GM18508 (cell line): Measurements from ENCODE around the gene ICA1L.
"Not testable (repeated sequence)": the region's sequence is repeated elsewhere in the genome, so short reads cannot be mapped to it uniquely, and the experiment has no call there.

Source experiments
- ATAC-seq: cut with Tn5 transposase; IDR thresholded peaks from one replicate; pipeline ENCODE4 v1.9.1; 2021; ENCODE audit warnings: moderate number of reproducible peaks; ENCODE audit not compliant: insufficient read depth, unreplicated experiment

The ICA1L gene

GRCh38 chr2:202848813-202849212 lies 22.8 kb downstream of the ICA1L start:
- ATAC-seq, result no peak

- no peak for ATAC-seq
Measured at GRCh38 chr2:202847693-202848524, 23.7 kb downstream of the ICA1L start.

GRCh38 chr2:202844656-202845055 lies 26.9 kb downstream of the ICA1L start:
- no peak for ATAC-seq

GRCh38 chr2:202842690-202843089 lies 28.9 kb downstream of the ICA1L start:
- no peak for ATAC-seq

- ATAC-seq, result no peak
Measured at GRCh38 chr2:202841090-202841867, 30.3 kb downstream of the ICA1L start.

GRCh38 chr2:202831242-202832220 lies 40.0 kb downstream of the ICA1L start:
- ATAC-seq, result no peak

- no peak for ATAC-seq
Measured at GRCh38 chr2:202824901-202825300, 46.7 kb downstream of the ICA1L start.

- no peak for ATAC-seq
Measured at GRCh38 chr2:202822411-202822810, 49.2 kb downstream of the ICA1L start.

- ATAC-seq, result no peak
Measured at GRCh38 chr2:202821206-202822160, 50.1 kb downstream of the ICA1L start.

GRCh38 chr2:202818321-202818720 lies 53.2 kb downstream of the ICA1L start:
- ATAC-seq, result no peak

GRCh38 chr2:202817771-202818170 lies 53.8 kb downstream of the ICA1L start:
- no peak for ATAC-seq

- no peak for ATAC-seq
Measured at GRCh38 chr2:202815548-202816360, 55.8 kb downstream of the ICA1L start.

- no peak for ATAC-seq
Measured at GRCh38 chr2:202814226-202814625, 57.3 kb downstream of the ICA1L start.

GRCh38 chr2:202813387-202813786 lies 58.2 kb downstream of the ICA1L start:
- no peak for ATAC-seq

- ATAC-seq, result no peak
Measured at GRCh38 chr2:202808754-202809153, 62.8 kb downstream of the ICA1L start.

GRCh38 chr2:202807431-202808138 lies 64.0 kb downstream of the ICA1L start:
- ATAC-seq, result not testable (repeated sequence)

- ATAC-seq, result not testable (repeated sequence)
Measured at GRCh38 chr2:202805911-202806310, 65.7 kb downstream of the ICA1L start.

- no peak for ATAC-seq
Measured at GRCh38 chr2:202797944-202798343, 73.6 kb downstream of the ICA1L start.
